GM19452 (cell line): ENCODE measurements around the gene RENBP.

Source experiments
- ATAC-seq: cut with Tn5 transposase; IDR thresholded peaks from one replicate; pipeline ENCODE4 v1.9.1; 2021; ENCODE audit not compliant: unreplicated experiment

RENBP gene

DNA sequence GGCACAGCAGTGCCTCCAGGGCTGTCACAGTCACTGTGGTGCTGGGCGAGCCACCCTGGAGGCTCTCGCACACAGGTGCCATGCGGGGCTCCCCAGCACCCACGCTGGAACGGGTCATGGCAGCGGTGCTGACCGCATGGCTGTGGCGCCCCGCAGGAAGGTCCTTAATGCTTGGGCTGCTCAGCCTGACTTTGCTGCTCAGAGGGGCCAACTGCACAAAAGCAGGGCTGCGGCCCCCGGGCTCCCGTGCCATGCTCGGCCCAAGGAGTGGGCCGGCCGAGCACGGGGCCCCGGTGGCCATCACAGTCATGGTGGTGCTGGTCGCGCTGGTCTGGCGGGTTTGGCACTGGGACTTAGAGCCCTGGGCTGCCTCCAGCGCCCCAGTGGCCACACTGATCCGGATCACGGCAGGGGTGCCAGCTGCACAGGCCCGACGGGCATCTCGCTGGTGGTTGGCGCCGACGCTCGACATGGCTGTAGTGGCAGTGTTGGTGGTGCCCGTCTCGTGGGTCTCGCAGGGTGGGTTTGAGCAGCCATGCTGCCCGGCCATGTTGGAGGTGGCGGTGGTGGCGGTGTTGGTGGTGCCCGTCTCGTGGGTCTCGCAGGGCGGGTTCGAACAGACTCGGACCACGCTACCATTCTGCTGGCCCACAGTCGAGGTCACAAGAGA, 10.2 kb upstream of the RENBP start:
- ATAC-seq = no peak

DNA sequence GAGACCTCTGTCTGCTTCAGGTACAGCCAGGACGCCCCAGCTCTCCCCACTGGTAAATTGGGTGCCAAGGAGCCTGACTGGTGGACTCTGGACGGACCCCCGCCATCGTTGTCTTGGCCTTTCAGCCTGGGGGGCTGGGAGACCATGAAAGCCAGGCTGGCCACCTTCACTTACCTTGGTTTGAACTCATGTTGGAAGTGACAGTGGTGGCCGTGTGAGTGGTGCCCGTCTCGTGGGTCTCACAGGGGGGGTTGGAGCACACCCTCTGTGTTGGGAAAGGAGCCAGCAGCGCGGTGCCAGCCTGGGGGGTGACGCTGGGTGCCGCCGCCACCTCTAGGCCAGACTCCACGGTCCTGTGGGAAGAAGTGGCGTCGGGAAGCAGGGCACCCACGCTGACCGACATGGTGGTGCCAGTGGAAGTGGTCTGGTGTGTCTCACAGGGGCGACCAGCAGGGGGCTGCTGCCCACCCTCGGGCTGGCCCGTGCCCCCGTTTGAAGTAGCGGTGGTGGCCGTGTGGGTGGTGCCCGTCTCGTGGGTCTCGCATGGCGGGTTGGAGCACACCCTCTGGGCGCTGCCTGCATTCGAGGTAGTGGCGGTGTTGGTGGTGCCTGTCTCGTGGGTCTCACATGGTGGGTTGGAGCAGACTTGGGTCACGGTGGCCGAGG, 9.6 kb upstream of the RENBP start:
- ATAC-seq = no peak

DNA sequence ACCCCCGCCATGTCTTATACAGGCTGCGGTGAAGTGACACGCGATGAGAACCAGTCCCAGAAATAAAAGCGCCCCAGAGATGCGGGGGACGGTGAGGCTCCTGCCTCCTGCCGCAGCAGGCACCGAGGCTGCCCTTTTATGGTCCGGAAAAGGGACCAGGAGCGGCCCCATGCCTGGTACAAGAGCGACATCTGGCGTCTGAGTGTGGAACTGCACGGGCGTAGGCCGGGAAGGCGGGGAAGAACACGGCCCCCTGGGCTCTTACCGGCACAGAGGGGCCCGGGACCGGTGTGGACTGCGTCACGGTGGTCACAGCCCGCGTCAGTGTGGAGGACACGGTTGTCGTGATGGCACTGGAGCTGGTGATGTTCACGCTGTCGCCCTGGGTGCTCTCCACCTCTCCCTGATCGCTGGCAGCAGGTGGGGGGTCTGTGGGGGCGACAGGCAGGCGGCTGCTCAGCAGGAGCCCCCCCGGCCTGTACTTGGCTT, 8.9 kb upstream of the RENBP start:
- ATAC-seq = no peak

DNA sequence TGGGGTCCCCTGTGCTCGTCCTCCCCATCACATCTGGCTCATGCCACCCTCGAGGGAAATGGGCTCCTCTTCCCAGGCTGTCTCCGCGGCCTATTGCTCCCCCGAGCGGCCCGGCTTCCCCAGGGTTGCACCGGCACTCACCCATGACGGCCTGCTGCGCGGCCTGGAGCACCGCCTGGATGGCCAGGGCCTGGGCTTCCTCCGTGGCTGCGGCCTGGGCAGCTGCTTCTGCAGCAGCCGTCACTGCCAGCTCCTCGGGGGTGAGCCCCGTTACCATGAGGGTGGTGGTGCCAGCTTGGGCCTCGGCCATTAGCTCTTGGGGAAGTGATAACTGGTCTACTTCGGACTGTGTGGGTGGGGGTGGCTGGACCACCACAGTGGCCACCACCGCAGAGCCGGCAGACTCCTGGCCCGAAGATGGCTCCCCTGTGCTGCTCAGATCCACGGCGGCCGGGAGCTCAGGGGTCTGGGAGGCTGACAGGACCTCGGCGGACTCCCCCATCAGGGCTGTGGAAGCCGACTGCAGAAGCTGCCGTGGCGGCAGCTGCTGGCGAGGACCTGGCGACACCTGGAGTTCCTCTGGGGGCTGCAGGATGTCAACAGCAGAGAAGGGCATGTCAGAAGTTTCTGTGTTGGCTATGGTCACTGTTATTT, 8.1 kb upstream of the RENBP start:
- ATAC-seq = no peak

- ATAC-seq = no peak
These were observed 7.4 kb upstream of the RENBP start for GRCh38 chrX:153951683-153952372.

DNA sequence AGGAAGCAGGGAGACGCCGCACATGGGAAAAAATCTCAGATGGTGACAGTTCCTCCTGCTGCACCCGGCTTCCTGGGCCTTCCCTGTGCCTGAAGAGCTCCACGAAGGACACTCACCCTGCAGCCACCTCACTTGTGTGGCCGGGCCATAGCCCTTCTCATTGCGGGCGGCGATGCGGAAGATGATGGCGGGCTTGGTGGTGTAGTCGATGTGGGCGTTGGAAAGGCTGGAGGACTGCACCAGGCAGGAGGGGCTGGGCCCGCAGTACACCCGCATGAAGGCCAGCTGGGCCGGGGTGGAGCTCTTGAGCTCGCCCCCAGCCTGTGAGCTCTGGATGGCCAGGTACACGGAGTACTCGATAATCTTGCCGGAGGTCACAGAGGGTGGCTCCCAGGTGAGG, 5.7 kb upstream of the RENBP start:
- ATAC-seq = no peak

- no peak for ATAC-seq
These were observed 4.7 kb upstream of the RENBP start for GRCh38 chrX:153948847-153949805.

- no peak for ATAC-seq
These were observed 3.6 kb upstream of the RENBP start for GRCh38 chrX:153948002-153948466.

DNA sequence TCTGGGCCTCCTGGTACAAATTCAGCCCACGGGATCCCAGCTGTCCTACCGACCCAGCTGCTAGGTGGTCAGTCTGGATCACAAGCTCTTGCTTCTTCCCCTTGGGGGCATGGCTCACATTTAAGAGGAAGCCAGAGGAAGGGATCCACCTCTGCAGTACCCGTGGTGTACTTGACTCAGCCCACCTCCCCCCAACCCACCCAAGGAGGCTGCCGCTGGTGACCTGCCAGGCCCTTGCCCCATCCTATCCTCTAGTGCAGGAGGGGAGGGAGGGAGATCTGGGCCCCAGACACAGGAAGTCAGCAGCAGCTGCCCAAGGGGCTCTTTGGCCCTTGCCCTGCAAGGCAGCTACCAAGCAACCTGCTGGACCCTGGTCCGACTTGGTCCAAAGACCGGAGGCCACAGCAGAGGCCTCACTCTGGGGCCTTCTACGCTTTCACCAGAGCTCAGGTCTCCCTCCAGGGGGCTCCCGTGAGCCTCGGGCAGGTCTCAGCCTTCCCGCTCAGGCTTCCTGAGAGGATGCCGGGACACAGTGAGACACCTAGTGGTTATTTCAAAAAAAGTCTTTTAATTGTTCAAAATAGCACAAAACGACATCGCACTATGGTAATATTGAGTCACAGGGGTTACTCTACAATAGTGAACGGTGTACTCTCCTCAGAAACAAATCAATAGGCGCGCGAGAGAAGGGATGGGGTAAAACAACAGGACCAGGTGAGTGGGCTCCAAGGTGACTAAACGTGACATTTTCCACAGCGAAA, 2.7 kb upstream of the RENBP start:
- ATAC-seq = peak; percentile 74

DNA sequence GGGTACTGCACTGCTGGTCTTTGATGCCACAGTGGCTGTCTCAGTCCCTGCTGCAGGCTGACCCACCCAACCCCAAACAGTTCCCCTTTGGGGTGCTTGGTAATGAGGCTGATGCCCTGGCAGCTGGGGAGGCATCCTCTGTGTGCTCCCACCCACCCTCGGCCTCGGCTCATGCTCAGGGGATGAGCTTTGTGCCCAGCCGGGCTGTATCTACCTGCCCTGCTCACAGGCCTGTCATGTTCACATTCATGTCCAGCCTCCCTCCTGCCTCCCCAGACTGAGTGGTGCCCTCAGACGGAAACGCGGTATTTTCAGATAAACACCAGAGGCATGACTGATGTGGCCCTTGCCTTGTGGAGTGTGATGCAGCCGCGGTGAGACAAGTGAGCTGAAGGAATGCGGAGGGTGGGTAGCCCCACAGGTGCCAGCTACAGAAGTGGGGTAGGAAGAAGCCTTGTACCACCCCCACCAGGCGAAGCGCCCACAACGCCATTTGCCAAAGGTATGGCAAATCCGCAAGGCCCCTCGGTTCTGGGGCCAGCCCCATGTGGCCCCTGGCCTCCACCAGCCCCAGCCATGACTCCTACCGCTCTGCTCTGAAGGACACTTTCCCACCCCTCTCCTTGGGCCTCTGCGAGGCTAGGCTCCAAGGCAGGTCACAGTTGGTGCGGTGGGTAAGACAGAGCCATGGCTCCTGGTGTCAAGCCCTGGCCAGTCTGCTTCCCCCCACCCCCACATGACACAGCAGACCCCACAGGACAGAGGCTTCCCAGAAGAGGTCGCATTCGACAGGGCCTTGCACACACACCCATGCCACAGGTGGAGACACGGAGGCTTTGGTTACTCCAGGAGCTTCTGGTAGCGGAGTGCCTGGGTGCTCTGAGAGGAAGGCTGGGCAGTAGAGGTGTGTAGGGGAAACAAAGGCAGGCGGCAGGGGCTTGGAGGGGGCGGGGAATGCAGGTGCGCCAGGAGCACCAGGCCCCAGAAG, 1.8 kb upstream of the RENBP start:
- ATAC-seq = no peak

DNA sequence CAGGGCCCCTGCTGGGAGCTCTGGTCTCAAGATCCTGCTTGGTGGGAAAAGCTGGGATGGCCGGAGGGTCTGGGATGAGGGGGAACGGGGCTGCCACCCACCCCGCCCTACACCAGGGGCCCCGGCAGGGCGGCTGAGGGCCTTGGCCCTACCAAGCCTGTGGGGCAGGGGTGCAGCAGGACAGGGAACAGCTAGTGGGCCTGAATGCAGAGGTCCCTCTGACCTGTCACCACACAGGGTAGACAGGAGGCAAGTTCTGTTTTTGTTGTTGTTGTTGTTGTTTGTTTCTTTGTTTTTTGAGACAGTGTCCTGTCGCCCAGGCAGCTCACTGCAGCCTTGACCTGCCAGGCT, 332 bp upstream of the RENBP start:
- no peak for ATAC-seq

DNA sequence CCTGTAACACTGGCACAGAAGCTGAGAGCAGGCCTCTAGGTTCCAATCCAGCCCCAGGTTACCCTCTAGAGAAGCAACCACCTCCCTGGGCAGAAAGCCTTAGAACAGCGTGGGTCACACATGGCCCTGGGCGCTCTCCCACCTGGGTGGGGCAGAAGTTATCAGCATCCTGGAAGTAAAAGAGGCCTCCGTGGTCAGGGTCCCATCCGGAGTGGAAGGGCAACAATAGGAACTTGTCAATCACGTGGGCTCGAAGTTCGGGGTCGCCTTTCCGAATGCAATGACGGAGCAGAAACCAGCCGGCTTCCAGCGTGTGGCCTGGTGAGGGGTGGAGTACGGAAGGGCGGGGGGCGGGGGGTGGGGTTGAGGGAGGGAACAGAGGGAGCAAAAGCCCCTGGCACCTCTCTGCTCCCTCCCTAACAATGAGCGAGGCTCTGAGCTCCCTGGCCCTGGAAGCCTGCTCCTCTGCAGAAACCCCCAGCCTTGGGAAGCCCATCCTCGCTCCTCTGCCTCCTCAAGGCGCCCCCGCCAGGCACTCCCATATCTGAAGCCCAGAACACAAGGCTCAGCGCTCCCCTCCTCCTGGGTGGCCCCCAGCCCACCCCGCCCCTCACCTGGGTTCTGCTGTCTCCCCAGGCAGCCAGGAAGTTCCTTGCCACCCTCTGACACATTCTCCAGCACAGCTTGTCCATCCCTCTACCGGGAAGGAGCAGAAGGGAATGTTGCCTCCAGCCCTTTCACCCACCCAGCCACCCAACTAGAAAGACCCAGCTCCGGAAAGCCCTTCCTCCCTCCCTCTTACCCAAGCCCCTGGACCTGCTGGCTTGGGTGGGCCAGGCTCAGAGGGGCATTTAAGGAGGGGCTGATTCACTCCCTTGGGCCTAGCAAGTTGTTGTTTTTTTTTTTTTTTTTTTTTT, 2.8 kb downstream of the RENBP start:
- no peak for ATAC-seq

GRCh38 chrX:153939573-153939972, 4.9 kb downstream of the RENBP start:
- no peak for ATAC-seq

GRCh38 chrX:153938226-153938786, 6.1 kb downstream of the RENBP start:
- no peak for ATAC-seq

GRCh38 chrX:153937056-153937455, 7.4 kb downstream of the RENBP start:
- no peak for ATAC-seq

DNA sequence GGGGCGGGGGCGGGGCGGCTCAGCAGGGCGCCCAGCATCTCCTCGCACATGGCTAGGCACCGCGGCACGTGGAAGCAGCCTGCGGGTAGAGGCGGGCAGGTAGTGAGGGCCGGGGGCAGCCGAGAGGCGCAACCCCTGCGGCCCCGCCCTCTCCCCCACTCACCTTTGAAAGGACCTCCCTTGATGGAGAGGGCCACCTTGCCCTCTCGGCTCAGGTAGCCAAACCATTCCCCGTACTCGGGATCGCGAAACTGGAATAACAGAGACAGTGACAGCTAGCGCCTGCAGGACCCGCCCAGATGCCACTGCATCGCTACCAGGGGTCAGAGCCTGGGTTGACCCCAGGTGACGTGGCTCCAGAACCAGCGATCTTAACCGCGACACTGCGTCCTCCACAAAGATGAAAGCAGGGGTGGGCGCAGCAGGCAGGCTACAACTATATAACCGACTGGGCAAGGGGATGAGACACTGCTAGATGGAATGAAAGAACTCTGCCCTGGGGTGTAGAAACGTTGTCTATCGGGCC, 9.1 kb downstream of the RENBP start:
- peak; percentile 30 for ATAC-seq

- ATAC-seq = peak; percentile 79
These were observed 9.6 kb downstream of the RENBP start, which contains the start of gene NAA10 for GRCh38 chrX:153934762-153935325. TSS of gene NAA10 (minus strand) at chrX:153935037. CDS start at chrX:153934904, 133 bp downstream.
